ENCODE data around the gene LRIG2.
"Not testable (repeated sequence)": the region's sequence is repeated elsewhere in the genome, so short reads cannot be mapped to it uniquely, and the experiment has no call there.

Gene LRIG2

DNA sequence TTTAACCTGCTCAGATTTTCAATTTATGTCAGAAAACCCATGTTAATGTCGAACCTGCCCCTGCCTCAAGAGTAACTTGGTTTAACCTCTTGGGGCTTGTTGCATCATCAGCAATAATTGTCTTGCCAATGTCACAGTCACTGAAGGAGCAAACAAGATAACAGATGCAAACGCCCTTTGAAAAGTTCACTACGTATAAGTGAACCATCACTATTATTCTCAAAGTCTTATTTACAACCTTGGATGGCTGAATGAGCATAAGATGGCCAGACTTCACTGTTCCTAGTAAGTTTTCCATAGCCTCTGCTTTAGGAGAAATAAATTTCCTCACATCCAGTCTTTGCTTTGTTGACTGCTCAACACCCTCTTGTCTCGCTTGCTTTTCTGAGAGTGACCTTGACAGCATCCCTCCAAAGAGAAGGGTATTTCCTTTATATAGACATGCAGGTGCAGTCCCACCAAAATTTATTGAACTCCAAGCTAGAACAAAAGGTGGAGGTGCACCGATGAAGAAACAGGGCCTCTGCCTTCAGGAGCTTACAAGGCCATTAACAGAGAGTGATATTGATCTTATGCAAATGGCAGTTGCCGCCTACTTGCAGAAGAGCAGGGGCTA is 749 bp upstream of the LRIG2 start:
- DNase-seq (ENCODE audit: low read depth) = no peak

DNA sequence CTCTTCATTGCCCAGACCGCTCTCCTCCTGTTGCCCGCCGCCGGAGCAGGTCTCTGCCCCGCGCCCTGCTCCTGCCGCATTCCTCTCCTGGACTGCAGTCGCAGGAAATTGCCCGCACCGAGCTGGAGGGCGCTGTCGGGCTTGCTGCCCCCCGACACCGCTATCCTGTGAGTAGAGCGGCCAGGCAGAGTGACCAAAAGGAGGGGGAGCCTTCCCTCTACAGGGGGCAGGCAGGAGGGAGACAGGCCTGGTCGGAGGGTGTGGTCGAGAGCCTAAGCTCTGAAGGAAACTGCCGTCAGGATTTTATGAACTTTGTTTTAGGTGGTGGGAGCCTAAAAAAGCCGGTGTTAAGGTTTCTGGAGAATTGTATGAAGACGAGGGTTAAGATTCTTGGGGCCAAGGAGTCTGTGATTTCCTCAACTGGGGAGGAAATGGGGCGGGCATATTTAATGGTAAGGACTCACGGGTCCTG is 517 bp downstream of the LRIG2 start:
- TF ChIP-seq, protein P1, sequence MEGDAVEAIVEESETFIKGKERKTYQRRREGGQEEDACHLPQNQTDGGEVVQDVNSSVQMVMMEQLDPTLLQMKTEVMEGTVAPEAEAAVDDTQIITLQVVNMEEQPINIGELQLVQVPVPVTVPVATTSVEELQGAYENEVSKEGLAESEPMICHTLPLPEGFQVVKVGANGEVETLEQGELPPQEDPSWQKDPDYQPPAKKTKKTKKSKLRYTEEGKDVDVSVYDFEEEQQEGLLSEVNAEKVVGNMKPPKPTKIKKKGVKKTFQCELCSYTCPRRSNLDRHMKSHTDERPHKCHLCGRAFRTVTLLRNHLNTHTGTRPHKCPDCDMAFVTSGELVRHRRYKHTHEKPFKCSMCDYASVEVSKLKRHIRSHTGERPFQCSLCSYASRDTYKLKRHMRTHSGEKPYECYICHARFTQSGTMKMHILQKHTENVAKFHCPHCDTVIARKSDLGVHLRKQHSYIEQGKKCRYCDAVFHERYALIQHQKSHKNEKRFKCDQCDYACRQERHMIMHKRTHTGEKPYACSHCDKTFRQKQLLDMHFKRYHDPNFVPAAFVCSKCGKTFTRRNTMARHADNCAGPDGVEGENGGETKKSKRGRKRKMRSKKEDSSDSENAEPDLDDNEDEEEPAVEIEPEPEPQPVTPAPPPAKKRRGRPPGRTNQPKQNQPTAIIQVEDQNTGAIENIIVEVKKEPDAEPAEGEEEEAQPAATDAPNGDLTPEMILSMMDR (conservative IDR thresholded peaks at IDR 0.05; ENCODE audit: low read depth, low read length) = peak; percentile 69
- peak; percentile 69 for DNase-seq (ENCODE audit: low read depth)
- H3K4me3 ChIP-seq (ENCODE audit: low read depth, low read length) = peak overlapping the region; percentile 99

More for the DNA sequence above, 749 bp upstream of the LRIG2 start:
- peak overlapping the region; percentile 99 for H3K4me3 ChIP-seq (ENCODE audit: low read depth, low read length)
- TF ChIP-seq, protein P1 (conservative IDR thresholded peaks at IDR 0.05; ENCODE audit: low read depth, low read length) = no peak

GRCh38 chr1:113074237-113074636 is 1.2 kb downstream of the LRIG2 start:
- DNase-seq (ENCODE audit: low read depth) = peak; percentile 42
- TF ChIP-seq, protein P1 (conservative IDR thresholded peaks at IDR 0.05; ENCODE audit: low read depth, low read length) = peak; percentile 3

DNA sequence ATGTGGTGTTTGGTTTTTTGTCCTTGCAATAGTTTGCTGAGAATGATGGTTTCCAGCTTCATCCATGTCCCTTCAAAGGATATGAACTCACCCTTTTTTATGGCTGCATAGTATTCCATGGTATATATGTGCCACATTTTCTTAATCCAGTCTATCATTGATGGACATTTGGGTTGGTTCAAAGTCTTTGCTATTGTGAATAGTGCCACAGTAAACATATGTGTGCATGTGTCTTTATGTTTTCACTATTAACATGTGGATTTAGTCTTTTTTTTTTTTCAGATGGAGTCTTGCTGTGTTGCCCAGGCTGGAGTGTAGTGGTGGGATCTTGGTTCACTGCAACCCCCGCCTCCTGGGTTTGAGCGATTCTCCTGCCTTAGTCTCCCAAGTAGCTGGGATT is 5.0 kb downstream of the LRIG2 start:
- H3K4me3 ChIP-seq (ENCODE audit: low read depth, low read length); DNase-seq (ENCODE audit: low read depth): not testable (repeated sequence)

More at GRCh38 chr1:113074237-113074636, 1.2 kb downstream of the LRIG2 start:
- H3K4me3 ChIP-seq (ENCODE audit: low read depth, low read length) = peak overlapping the region; percentile 99

DNA sequence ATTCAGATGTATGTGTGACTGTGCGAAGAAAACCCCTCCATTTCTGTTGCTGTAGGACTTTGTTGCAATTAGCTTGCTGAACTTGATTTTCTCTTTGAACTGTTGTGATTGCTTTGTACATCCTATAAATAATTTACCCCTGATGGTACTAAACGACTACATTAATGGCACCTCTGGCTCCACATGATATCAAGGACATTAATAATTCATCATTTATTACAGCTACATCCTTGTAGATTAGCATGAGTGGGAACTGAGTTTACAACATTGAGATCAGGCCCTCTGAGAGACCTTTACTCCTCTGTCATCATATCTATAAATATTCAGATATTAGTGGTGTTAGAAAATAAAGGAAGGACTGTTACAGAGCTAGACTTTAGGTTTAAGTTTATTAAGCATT is 13.5 kb downstream of the LRIG2 start:
- DNase-seq (ENCODE audit: low read depth) = no peak
- TF ChIP-seq, protein P1 (conservative IDR thresholded peaks at IDR 0.05; ENCODE audit: low read depth, low read length) = no peak
- H3K4me3 ChIP-seq (ENCODE audit: low read depth, low read length) = no peak overlapping the region

DNA sequence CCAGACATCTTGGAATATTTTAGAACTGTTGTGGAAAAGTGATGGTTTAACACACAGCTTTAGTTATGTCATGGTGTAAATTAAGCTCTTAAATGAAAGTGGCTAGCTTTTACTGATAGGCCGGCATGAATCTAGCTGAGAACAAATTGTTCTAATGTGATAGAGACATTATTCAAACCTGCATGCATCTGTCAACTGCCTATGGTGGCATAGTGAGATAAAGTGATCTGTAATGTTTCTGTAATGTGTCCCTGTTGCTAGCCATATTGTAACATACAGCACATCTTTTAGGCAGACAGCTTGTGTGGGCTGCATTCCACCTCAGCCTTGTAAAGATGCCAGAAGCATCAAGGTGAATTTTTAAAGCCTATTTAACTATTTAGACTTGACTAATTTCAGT is 16.0 kb downstream of the LRIG2 start:
- TF ChIP-seq, protein P1 (conservative IDR thresholded peaks at IDR 0.05; ENCODE audit: low read depth, low read length) = no peak
- peak; percentile 38 for DNase-seq (ENCODE audit: low read depth)
- H3K4me3 ChIP-seq (ENCODE audit: low read depth, low read length) = no peak overlapping the region

GRCh38 chr1:113090051-113090450 is 17.1 kb downstream of the LRIG2 start:
- no peak for DNase-seq (ENCODE audit: low read depth)
- no peak overlapping the region for H3K4me3 ChIP-seq (ENCODE audit: low read depth, low read length)
- TF ChIP-seq, protein P1 (conservative IDR thresholded peaks at IDR 0.05; ENCODE audit: low read depth, low read length) = no peak

Data from choroid plexus epithelial cell (primary cell).